OCI-LY7 (cell line): ENCODE results near the gene IQCK. TPM values are rescaled to one million over a fixed set of nuclear protein-coding genes. Genes with fewer than 3 reads are reported as not detected.

Source experiments
- BruUV-seq: library from RNA; stranded (reverse); fragments of 400-500 nt; replicated peaks from 2 replicates; lab custom pipeline; 2021; lab: Mats Ljungman, UMichigan
- CTCF ChIA-PET: fragments of 300-600 bp; sonication (Branson Sonifier 250); formaldehyde crosslinking; loops from one replicate; lab custom pipeline; 2022; ENCODE audit warnings: antibody characterized with exemption; ENCODE audit not compliant: unreplicated experiment; lab: Charles Lee
- POLR2A ChIA-PET: fragments of 300-600 bp; sonication (Branson Sonifier 250); formaldehyde crosslinking; loops from one replicate; lab custom pipeline; 2022; ENCODE audit warnings: antibody characterized with exemption; lab: Charles Lee
- DNase-seq: peaks from one replicate; pipeline ENCODE4 v3.0.0-alpha.2; 2015; ENCODE audit warnings: low spot score
- H2AFZ ChIP-seq: fragments of 200-600 bp; sonication (generic), shearing (Covaris generic); 2 replicates; pipeline ENCODE4 v1.6.1; 2014; ENCODE audit warnings: mild to moderate bottlenecking, antibody characterized with exemption, low read length, moderate library complexity
- H3K27ac ChIP-seq: fragments of 200-600 bp; sonication (generic); 2 replicates; pipeline ENCODE4 v1.5.1; 2014; ENCODE audit warnings: mixed run types, low read depth, mild to moderate bottlenecking, moderate library complexity, low read length, inconsistent platforms; ENCODE audit not compliant: poor library complexity, severe bottlenecking
- H3K36me3 ChIP-seq: fragments of 200-600 bp; sonication (generic); 2 replicates; pipeline ENCODE4 v1.6.1; 2014; ENCODE audit warnings: mild to moderate bottlenecking, antibody characterized with exemption, low read length, moderate library complexity, mixed read lengths; ENCODE audit not compliant: insufficient read depth
- H3K4me1 ChIP-seq: fragments of 200-600 bp; sonication (generic); 2 replicates; pipeline ENCODE4 v1.5.1; 2014; ENCODE audit warnings: mild to moderate bottlenecking, low read length; ENCODE audit not compliant: insufficient read depth, poor library complexity, severe bottlenecking
- H3K4me2 ChIP-seq: fragments of 200-600 bp; sonication (generic); 2 replicates; pipeline ENCODE4 v1.6.1; 2014; ENCODE audit warnings: mild to moderate bottlenecking, low read length
- H3K4me3 ChIP-seq: fragments of 200-600 bp; sonication (generic); 2 replicates; pipeline ENCODE4 v1.5.1; 2014; ENCODE audit warnings: mild to moderate bottlenecking, low read depth, low read length; ENCODE audit not compliant: poor library complexity, severe bottlenecking
- H3K79me2 ChIP-seq: fragments of 200-600 bp; sonication (generic); 2 replicates; pipeline ENCODE4 v1.6.1; 2016; ENCODE audit warnings: low read depth, mild to moderate bottlenecking, low read length, moderate library complexity, mixed read lengths; ENCODE audit not compliant: insufficient read depth
- H3K9me2 ChIP-seq: fragments of 200-600 bp; sonication (generic); 2 replicates; pipeline ENCODE4 v1.6.1; 2016; ENCODE audit warnings: mild to moderate bottlenecking, low read length, mixed read lengths; ENCODE audit not compliant: insufficient read depth
- H3K9me3 ChIP-seq: fragments of 200-600 bp; sonication (generic); 2 replicates; pipeline ENCODE4 v1.6.1; 2014; ENCODE audit warnings: mild to moderate bottlenecking, mixed run types, low read length, mixed read lengths
- H4K20me1 ChIP-seq: fragments of 200-600 bp; sonication (generic); 2 replicates; pipeline ENCODE4 v1.6.1; 2014; ENCODE audit warnings: mild to moderate bottlenecking, antibody characterized with exemption, low read length, moderate library complexity, mixed read lengths; ENCODE audit not compliant: insufficient read depth
- EZH2phosphoT487 ChIP-seq: fragments of 200-600 bp; sonication (generic); IDR thresholded peaks from 2 replicates; pipeline ENCODE4 v1.6.1; 2018; ENCODE audit warnings: low read depth, borderline replicate concordance, mild to moderate bottlenecking, mixed run types, antibody characterized with exemption, low read length, moderate library complexity, mixed read lengths
- intact Hi-C: fragments of 100-400 bp; cut with micrococcal nuclease; formaldehyde crosslinking; loops from one replicate; pipeline ENCODE4 v1.10.0; 2022; ENCODE audit not compliant: unreplicated experiment
- total RNA-seq, 2 experiments: library from RNA; depleted of rRNA in 1 of 2; stranded (reverse); fragments of >200 nt in 1 of 2; shearing (Covaris generic) in 1 of 2; gene quantifications; 2 replicates each; pipeline ENCODE4 v1.2.3, GENCODE V29; 2014 to 2022
- TF ChIP-seq, protein P1 (sequence below): fragments of 200-600 bp; sonication (generic); conservative IDR thresholded peaks from 2 replicates; pipeline ENCODE4 v1.5.1; 2014; ENCODE audit warnings: mild to moderate bottlenecking, antibody characterized with exemption, low read length, moderate library complexity, mixed read lengths

Gene IQCK
- total RNA-seq, 2 experiments from 2014 or later, result 2.2 to 4.3 TPM

DNA sequence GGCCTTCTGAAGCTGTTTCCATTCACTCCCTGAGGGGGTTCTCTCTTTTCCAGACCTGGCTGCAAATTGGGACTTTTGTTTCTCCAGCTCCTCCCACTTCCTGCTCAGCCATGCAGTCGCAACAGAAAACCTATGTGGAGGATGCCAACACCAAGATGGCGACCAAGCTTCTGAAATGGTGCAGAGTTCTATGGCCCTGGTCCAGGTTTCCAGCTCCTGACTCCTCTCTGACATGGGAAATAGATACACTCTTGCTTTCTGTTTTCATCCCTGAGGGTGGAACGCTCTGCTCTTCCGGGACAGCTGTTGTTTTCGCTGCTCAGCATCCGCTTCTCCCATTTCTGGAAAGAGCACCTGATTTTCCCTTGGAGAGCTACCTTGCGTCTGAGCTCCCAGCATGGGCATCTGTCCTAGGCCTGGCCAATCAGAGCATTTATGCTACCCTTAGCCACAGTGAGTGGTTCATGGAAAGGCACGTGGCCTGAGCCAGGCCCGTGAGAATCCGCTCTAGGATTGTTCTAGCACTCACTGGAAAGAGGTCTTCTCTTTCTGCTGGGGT is 158.5 kb downstream of the IQCK start:
- no peaks in the 10 kb centered on the region for H4K20me1 ChIP-seq
- H3K79me2 ChIP-seq, result no peaks in the 10 kb centered on the region
- no peaks in the 10 kb centered on the region for H3K9me2 ChIP-seq
- no peak overlapping the region for H3K27ac ChIP-seq
- POLR2A ChIA-PET, result interaction anchor here (0.6 kb wide), 1 partner anchor 20 kb away, joined by 7 read pairs; no protein-coding TSS in a partner anchor
- no peaks in the 10 kb centered on the region for H3K4me1 ChIP-seq
- no peaks in the 10 kb centered on the region for H3K36me3 ChIP-seq
- H2AFZ ChIP-seq, result no peak overlapping the region
- DNase-seq, result no peak
- BruUV-seq, result no TSS peak
- H3K4me2 ChIP-seq, result no peak overlapping the region
- CTCF ChIA-PET, result no interaction called here
- no peak for TF ChIP-seq EZH2phosphoT487
- TF ChIP-seq, protein P1, sequence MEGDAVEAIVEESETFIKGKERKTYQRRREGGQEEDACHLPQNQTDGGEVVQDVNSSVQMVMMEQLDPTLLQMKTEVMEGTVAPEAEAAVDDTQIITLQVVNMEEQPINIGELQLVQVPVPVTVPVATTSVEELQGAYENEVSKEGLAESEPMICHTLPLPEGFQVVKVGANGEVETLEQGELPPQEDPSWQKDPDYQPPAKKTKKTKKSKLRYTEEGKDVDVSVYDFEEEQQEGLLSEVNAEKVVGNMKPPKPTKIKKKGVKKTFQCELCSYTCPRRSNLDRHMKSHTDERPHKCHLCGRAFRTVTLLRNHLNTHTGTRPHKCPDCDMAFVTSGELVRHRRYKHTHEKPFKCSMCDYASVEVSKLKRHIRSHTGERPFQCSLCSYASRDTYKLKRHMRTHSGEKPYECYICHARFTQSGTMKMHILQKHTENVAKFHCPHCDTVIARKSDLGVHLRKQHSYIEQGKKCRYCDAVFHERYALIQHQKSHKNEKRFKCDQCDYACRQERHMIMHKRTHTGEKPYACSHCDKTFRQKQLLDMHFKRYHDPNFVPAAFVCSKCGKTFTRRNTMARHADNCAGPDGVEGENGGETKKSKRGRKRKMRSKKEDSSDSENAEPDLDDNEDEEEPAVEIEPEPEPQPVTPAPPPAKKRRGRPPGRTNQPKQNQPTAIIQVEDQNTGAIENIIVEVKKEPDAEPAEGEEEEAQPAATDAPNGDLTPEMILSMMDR, result no peak
- no peak overlapping the region for H3K4me3 ChIP-seq
- intact Hi-C loops, result no loop called here
- no peaks in the 10 kb centered on the region for H3K9me3 ChIP-seq

DNA sequence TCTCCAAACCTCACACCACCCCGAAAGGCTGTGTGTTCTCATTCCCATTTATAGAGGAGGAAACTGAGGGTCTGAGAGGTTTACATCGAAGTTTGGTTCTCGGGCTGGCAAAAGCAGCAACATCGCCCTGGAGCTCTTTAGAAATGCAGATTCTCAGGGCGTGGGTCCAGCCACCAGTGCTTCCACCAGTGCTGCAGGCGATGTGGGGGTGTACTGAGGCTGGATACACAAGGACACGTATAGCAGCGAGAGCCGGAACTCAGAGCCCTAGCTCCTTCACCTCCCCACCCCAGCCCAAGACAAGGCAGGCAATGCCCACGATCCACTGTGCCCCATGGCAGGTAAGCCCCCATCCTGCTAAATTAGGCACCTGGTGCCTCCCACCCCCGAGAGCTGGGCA is 160.7 kb downstream of the IQCK start:
- no peaks in the 10 kb centered on the region for H3K4me1 ChIP-seq
- DNase-seq, result no peak
- no peaks in the 10 kb centered on the region for H3K36me3 ChIP-seq
- H3K79me2 ChIP-seq, result no peaks in the 10 kb centered on the region
- TF ChIP-seq, protein P1, result no peak
- TF ChIP-seq EZH2phosphoT487, result no peak
- no peaks in the 10 kb centered on the region for H4K20me1 ChIP-seq
- BruUV-seq, result no TSS peak
- H3K4me3 ChIP-seq, result no peak overlapping the region
- no peak overlapping the region for H3K27ac ChIP-seq
- ChIA-PET CTCF (no interaction called here), POLR2A (no interaction called here)
- intact Hi-C loops, result no loop called here
- H3K9me2 ChIP-seq, result no peaks in the 10 kb centered on the region
- H2AFZ ChIP-seq, result no peak overlapping the region
- no peak overlapping the region for H3K4me2 ChIP-seq
- H3K9me3 ChIP-seq, result no peaks in the 10 kb centered on the region

DNA sequence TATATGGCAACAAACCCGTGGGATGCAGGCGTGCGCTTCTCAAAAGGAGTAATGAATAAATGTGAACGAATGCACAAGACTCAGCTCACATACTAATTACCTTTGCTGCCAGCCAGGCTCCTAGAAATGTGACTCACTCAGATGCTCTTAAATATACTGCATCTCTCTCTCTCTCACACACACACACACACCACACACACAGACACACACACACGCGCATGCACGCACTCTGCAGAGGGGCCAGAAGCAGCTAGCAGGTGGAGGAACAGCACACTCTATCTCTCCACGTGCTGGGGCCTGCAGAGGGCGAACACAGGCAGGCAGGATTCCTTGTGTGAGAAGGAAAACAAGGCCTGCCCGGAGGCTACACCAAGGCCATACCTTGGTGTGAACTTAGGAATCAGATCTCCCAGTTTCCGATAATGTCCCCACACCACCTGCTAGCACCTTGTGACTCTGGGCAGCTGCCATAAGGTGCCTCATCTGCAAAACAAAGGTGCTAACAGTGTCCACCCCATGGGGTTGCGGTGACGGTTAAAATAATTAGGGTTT is 161.2 kb downstream of the IQCK start:
- no peaks in the 10 kb centered on the region for H3K9me3 ChIP-seq
- H3K4me2 ChIP-seq, result no peak overlapping the region
- no peak overlapping the region for H2AFZ ChIP-seq
- H4K20me1 ChIP-seq, result no peaks in the 10 kb centered on the region
- H3K4me3 ChIP-seq, result no peak overlapping the region
- no peaks in the 10 kb centered on the region for H3K4me1 ChIP-seq
- no peak overlapping the region for H3K27ac ChIP-seq
- H3K79me2 ChIP-seq, result no peaks in the 10 kb centered on the region
- no peaks in the 10 kb centered on the region for H3K36me3 ChIP-seq
- intact Hi-C loops, result no loop called here
- H3K9me2 ChIP-seq, result no peaks in the 10 kb centered on the region
- BruUV-seq, result no TSS peak
- CTCF ChIA-PET, result no interaction called here
- DNase-seq, result no peak
- no peak for TF ChIP-seq EZH2phosphoT487
- TF ChIP-seq, protein P1, result no peak
- POLR2A ChIA-PET, result no interaction called here
